ENCODE measurements around the gene KLRC4. TPM values are rescaled to one million over a fixed set of nuclear protein-coding genes. Genes with fewer than 3 reads are reported as not detected.

The KLRC4 gene
- not detected for total RNA-seq
- polyA plus RNA-seq (2013, experiment 1 of 2): not detected
- not detected for polyA plus RNA-seq (2013, experiment 2 of 2)
- long read RNA-seq, experiment 1: 0 reads
- long read RNA-seq, experiment 2: 0 reads
- long read RNA-seq, experiment 3: 0 reads
- long read RNA-seq, experiment 4: 0 reads

GRCh38 chr12:10409392-10409791 lies at the start of gene KLRC4:
Gene KLRC4, minus strand, starts transcription at chr12:10409757. Its CDS starts 182 bp downstream, at chr12:10409575.
- peaks cover 6% of the 10 kb centered on the region for H3K9me3 ChIP-seq (ENCODE audit: control insufficient read depth, low read length)
- DNase-seq: no peak
- H3K4me3 Mint-ChIP-seq: no peak within 1 kb of the TSS
- peaks cover 16% of the 10 kb centered on the region for H3K4me1 Mint-ChIP-seq
- H3K27me3 ChIP-seq (ENCODE audit: control insufficient read depth, insufficient read depth, low read length, poor library complexity, severe bottlenecking): no peaks in the 10 kb centered on the region
- H3K4me1 ChIP-seq (ENCODE audit: control insufficient read depth, insufficient read depth, low read length): no peaks in the 10 kb centered on the region
- H3K27ac ChIP-seq (ENCODE audit: low read depth, low read length): no peak within 1 kb of the TSS
- no peak within 1 kb of the TSS for H3K4me3 ChIP-seq (ENCODE audit: low read length)
- 0% methylated on average over 1 of the region's 1 CpG; no CpG with 5 or more reads in 1 of the 2 experiments for WGBS, 2 experiments (ENCODE audit: insufficient coverage in 1 of 2, insufficient read length in 1 of 2)
- H3K9me3 Mint-ChIP-seq: peaks cover 6% of the 10 kb centered on the region
- no peak within 1 kb of the TSS for H3K27ac Mint-ChIP-seq
- H3K36me3 Mint-ChIP-seq (ENCODE audit: low read depth): no peaks in the 10 kb centered on the region
- no peak for TF ChIP-seq CTCF (conservative IDR thresholded peaks at IDR 0.05)
- no peak within 1 kb of the TSS for H3K9ac ChIP-seq (ENCODE audit: extremely low read depth, low read length, poor library complexity, severe bottlenecking)
- no peaks in the 10 kb centered on the region for H3K36me3 ChIP-seq (ENCODE audit: control insufficient read depth, insufficient read depth, low read length)
- H3K27me3 Mint-ChIP-seq (ENCODE audit: insufficient read depth): no peaks in the 10 kb centered on the region

DNA sequence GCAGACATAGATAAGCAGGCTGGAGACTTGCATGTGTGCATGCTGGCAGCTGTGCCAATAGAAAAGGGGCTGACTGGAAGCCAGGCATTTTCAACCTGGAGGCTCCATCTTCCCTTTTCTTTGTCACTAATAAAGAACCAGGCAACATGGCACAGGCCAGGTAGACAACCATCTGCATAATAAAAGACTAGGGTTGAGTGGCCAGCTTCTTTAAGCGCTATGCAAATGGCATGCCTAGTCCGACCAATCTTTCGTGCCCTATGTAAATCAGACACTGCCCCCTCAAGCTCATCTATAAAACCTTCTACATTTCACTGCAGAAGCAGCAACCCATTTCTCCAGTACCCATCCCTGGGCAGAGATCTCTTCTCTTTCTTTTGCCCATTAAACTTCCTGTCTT lies 48.2 kb upstream of the KLRC4 start:
- DNase-seq: peak; percentile 70
- Mint-ChIP-seq H3K9me3 (peaks cover 42% of the 10 kb centered on the region), H3K36me3 (ENCODE audit: low read depth) (no peaks in the 10 kb centered on the region), H3K4me3 (no peak overlapping the region), H3K27ac (no peak overlapping the region), H3K4me1 (no peaks in the 10 kb centered on the region), H3K27me3 (ENCODE audit: insufficient read depth) (no peaks in the 10 kb centered on the region)
- Histone ChIP-seq H3K27me3 (ENCODE audit: control insufficient read depth, insufficient read depth, low read length, poor library complexity, severe bottlenecking) (no peaks in the 10 kb centered on the region), H3K27ac (ENCODE audit: low read depth, low read length) (no peak overlapping the region), H3K4me1 (ENCODE audit: control insufficient read depth, insufficient read depth, low read length) (no peaks in the 10 kb centered on the region), H3K4me3 (ENCODE audit: low read length) (no peak overlapping the region), H3K36me3 (ENCODE audit: control insufficient read depth, insufficient read depth, low read length) (no peaks in the 10 kb centered on the region), H3K9ac (ENCODE audit: extremely low read depth, low read length, poor library complexity, severe bottlenecking) (no peak overlapping the region), H3K9me3 (ENCODE audit: control insufficient read depth, low read length) (peaks cover 13% of the 10 kb centered on the region)
- WGBS, 2 experiments (ENCODE audit: insufficient coverage in 1 of 2, insufficient read length in 1 of 2): 74 to 84% methylated on average over 3 of the region's 3 CpGs
- TF ChIP-seq CTCF (conservative IDR thresholded peaks at IDR 0.05): no peak

DNA sequence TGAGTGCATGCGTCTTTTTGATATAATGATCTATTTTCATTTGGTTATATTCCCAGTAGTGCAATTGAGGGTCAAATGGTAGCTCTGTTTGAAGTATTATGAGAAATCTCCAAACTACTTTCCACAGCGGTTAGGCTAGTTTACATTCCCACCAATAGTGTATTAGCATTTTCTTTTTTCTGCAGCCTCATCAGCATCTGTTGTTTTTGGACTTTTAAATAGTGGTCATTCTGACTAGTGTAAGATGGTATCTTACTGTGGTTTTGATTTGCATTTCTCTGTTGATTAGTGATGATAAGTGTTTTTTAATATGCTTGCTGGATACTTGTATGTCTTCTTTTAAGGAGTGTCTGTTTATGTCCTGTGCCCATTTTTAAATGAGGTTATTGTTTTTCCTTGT lies 47.3 kb upstream of the KLRC4 start:
- H3K36me3 Mint-ChIP-seq (ENCODE audit: low read depth): no peaks in the 10 kb centered on the region
- TF ChIP-seq CTCF (conservative IDR thresholded peaks at IDR 0.05): no peak
- H3K27ac Mint-ChIP-seq: no peak overlapping the region

More for the DNA sequence above, 47.3 kb upstream of the KLRC4 start:
- Mint-ChIP-seq H3K27me3 (ENCODE audit: insufficient read depth) (no peaks in the 10 kb centered on the region), H3K9me3 (peaks cover 38% of the 10 kb centered on the region), H3K4me1 (no peaks in the 10 kb centered on the region), H3K4me3 (no peak overlapping the region)
- Histone ChIP-seq H3K4me1 (ENCODE audit: control insufficient read depth, insufficient read depth, low read length) (no peaks in the 10 kb centered on the region), H3K27ac (ENCODE audit: low read depth, low read length) (no peak overlapping the region), H3K4me3 (ENCODE audit: low read length) (no peak overlapping the region), H3K27me3 (ENCODE audit: control insufficient read depth, insufficient read depth, low read length, poor library complexity, severe bottlenecking) (no peaks in the 10 kb centered on the region), H3K36me3 (ENCODE audit: control insufficient read depth, insufficient read depth, low read length) (no peaks in the 10 kb centered on the region), H3K9ac (ENCODE audit: extremely low read depth, low read length, poor library complexity, severe bottlenecking) (no peak overlapping the region), H3K9me3 (ENCODE audit: control insufficient read depth, low read length) (peaks cover 13% of the 10 kb centered on the region)
- DNase-seq: no peak
- 50 to 90% methylated on average over 1 of the region's 2 CpGs for WGBS, 2 experiments (ENCODE audit: insufficient coverage in 1 of 2, insufficient read length in 1 of 2)
